HG02884 (cell line): ENCODE measurements around the gene ZNF853.
A peak's percentile ranks its signal among the peaks of the same experiment; 100 is the strongest.
"Not testable (repeated sequence)": the region's sequence is repeated elsewhere in the genome, so short reads cannot be mapped to it uniquely, and the experiment has no call there.

ENCODE experiments used
- ATAC-seq: cut with Tn5 transposase; IDR thresholded peaks from one replicate; pipeline ENCODE4 v1.9.1; 2021; ENCODE audit warnings: mild to moderate bottlenecking, moderate library complexity; ENCODE audit not compliant: unreplicated experiment

Gene ZNF853

GRCh38 chr7:6634971-6635370 lies 19.6 kb downstream of the ZNF853 start:
- ATAC-seq: not testable (repeated sequence)

- peak; percentile 60 for ATAC-seq
Measured at GRCh38 chr7:6636741-6637543, 21.5 kb downstream of the ZNF853 start, which contains the start of gene ZNF316. Gene ZNF316 (plus strand): TSS chr7:6637318. CDS start chr7:6642410, 5,092 bp downstream.

- peak; percentile 75 for ATAC-seq
Measured at GRCh38 chr7:6637544-6638229, 22.3 kb downstream of the ZNF853 start.

GRCh38 chr7:6639032-6639431 lies 23.6 kb downstream of the ZNF853 start:
- ATAC-seq: no peak

GRCh38 chr7:6639627-6640026 lies 24.2 kb downstream of the ZNF853 start:
- ATAC-seq: no peak

GRCh38 chr7:6640246-6640721 lies 24.9 kb downstream of the ZNF853 start:
- no peak for ATAC-seq

- no peak for ATAC-seq
Measured at GRCh38 chr7:6641305-6642035, 26.1 kb downstream of the ZNF853 start.

GRCh38 chr7:6642239-6642839 lies 26.9 kb downstream of the ZNF853 start:
- ATAC-seq: no peak

GRCh38 chr7:6642861-6643640 lies 27.6 kb downstream of the ZNF853 start:
- ATAC-seq: no peak

- no peak for ATAC-seq
Measured at GRCh38 chr7:6643915-6644625, 28.7 kb downstream of the ZNF853 start.

GRCh38 chr7:6644728-6645127 lies 29.3 kb downstream of the ZNF853 start:
- ATAC-seq: no peak

GRCh38 chr7:6646465-6646864 lies 31.1 kb downstream of the ZNF853 start:
- ATAC-seq: no peak

- no peak for ATAC-seq
Measured at GRCh38 chr7:6647080-6647479, 31.7 kb downstream of the ZNF853 start.

GRCh38 chr7:6647541-6647940 lies 32.1 kb downstream of the ZNF853 start:
- no peak for ATAC-seq

- no peak for ATAC-seq
Measured at GRCh38 chr7:6648066-6648814, 32.8 kb downstream of the ZNF853 start.

- ATAC-seq: no peak
Measured at GRCh38 chr7:6648815-6649104, 33.4 kb downstream of the ZNF853 start.

GRCh38 chr7:6649241-6649961 lies 34.0 kb downstream of the ZNF853 start:
- ATAC-seq: no peak

GRCh38 chr7:6650086-6650485 lies 34.7 kb downstream of the ZNF853 start:
- no peak for ATAC-seq
